K562 treated with DMSO at 1 percent for 4 hours (cell line): ENCODE results near the gene SLC36A1. TPM values are rescaled to one million over a fixed set of nuclear protein-coding genes. Genes with fewer than 3 reads are reported as not detected.

ENCODE experiments used
- total RNA-seq: library from RNA; unstranded; fragments of 300-600 nt; gene quantifications from 2 replicates; pipeline ENCODE4 v1.2.3, GENCODE V29; 2022; ENCODE audit not compliant: insufficient read depth

The SLC36A1 gene
- 4.4 and 6.1 TPM in 2 replicates for total RNA-seq

DNA sequence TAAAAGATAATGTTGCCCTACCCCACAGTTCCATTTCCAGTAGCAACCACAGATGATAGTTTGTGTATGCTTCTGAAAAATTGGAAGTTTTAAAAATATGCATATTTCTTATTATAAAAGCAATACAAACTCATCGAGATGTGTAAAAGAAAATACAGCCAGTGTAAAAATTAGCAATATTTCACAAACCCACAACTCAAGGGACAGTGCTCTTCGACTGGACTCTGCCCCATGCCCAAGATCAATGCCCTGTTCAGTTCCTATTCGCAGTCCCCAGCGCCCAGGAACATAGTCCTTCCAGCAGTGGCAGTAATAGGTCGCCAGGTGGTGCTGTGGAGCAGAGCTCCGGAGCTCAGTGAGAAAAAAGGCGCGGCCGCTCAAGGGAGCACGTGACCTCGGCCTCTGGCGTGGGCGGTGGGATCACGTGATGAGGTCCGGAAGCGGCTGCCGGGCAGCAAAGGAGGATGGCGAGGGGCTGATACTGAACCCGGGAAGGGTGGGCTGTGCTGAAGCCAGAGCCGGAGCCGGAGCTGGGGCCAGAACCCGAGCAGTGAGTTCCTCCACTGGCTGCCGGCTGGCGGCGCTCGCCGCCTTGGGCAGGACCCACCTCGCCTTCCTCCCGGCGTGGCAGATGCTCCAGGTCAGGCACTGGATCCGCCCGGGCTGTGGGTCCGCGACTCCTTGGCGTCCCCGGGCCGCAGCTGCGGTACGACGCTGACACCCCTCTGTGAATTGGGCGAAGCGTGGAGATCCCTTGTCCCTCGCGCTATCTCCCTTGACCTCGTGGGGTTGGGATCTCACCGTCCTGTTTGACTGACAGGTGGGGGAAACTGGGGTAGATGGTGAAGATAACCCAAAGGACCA is at the start of gene SLC36A1:
Gene SLC36A1, plus strand, starts transcription at position 430 of the 864 bp plus-strand sequence. CDS start 11,190 bp downstream, outside the sequence.

Other genes starting within 250 kb of the SLC36A1 start
- 11.7 and 16.5 TPM in 2 replicates for gene CCDC69, start 223.5 kb upstream of the SLC36A1 start, total RNA-seq
- 58.4 and 69.5 TPM in 2 replicates for gene GM2A, start 194.4 kb upstream of the SLC36A1 start, total RNA-seq
- gene SLC36A3, start 143.8 kb upstream of the SLC36A1 start, total RNA-seq = not detected in 2 replicates
- gene SLC36A2, start 100.0 kb upstream of the SLC36A1 start, total RNA-seq = not detected in 2 replicates
- gene FAT2, start 143.7 kb downstream of the SLC36A1 start, total RNA-seq = 0.11 TPM in 1 of 2 replicates, not detected in the other
- 8.7 and 9.2 TPM in 2 replicates for gene SPARC, start 239.3 kb downstream of the SLC36A1 start, total RNA-seq